GM12878 (cell line): Measurements from ENCODE around the gene SLC12A6. TPM values are rescaled to one million over a fixed set of nuclear protein-coding genes. Genes with fewer than 3 reads are reported as not detected.
A peak's percentile ranks its signal among the peaks of the same experiment; 100 is the strongest.

Source experiments
- ASH2L ChIP-seq: fragments of 300-600, 200-600 bp; sonication (generic); IDR thresholded peaks from 2 replicates; pipeline ENCODE4 v1.6.1; 2017; ENCODE audit warnings: low read depth, mild to moderate bottlenecking, borderline replicate concordance
- BCL3 ChIP-seq: IDR thresholded peaks from 2 replicates; pipeline ENCODE4 v1.6.1; 2011; ENCODE audit warnings: borderline replicate concordance, low read depth, mild to moderate bottlenecking, moderate library complexity, low read length; ENCODE audit not compliant: insufficient read depth, poor library complexity, severe bottlenecking
- CEBPB ChIP-seq, 2 experiments: fragments of 150-350 bp in 1 of 2; IDR thresholded peaks; 2 replicates each; pipeline ENCODE4 v1.6.1; 2012 to 2014; ENCODE audit warnings: low read depth in 2 of 2, low read length in 2 of 2, borderline replicate concordance in 1 of 2, inconsistent platforms in 1 of 2
- ESRRA ChIP-seq: IDR thresholded peaks from 2 replicates; pipeline ENCODE4 v1.6.1; 2012; ENCODE audit warnings: mild to moderate bottlenecking, low read length, improper control_type of control experiment
- IRF3 ChIP-seq: fragments of 450-650 bp; IDR thresholded peaks from 2 replicates; pipeline ENCODE4 v1.6.1; 2014; ENCODE audit warnings: mild to moderate bottlenecking
- LARP7 ChIP-seq: fragments of 450-650 bp; IDR thresholded peaks from 2 replicates; pipeline ENCODE4 v1.6.1; 2017; ENCODE audit warnings: mild to moderate bottlenecking
- RB1 ChIP-seq: fragments of 450-650 bp; formaldehyde crosslinking; IDR thresholded peaks from 2 replicates; pipeline ENCODE4 v1.6.1; 2017; ENCODE audit warnings: mild to moderate bottlenecking, borderline replicate concordance
- SMAD5 ChIP-seq: IDR thresholded peaks from 2 replicates; pipeline ENCODE4 v1.6.1; 2016; ENCODE audit warnings: antibody characterized with exemption, low read depth
- STAT1 ChIP-seq: fragments of 450-650 bp; conservative IDR thresholded peaks from 2 replicates; pipeline ENCODE4 v1.6.1; 2014; ENCODE audit warnings: antibody characterized with exemption, mild to moderate bottlenecking
- SUPT20H ChIP-seq: IDR thresholded peaks from 2 replicates; pipeline ENCODE4 v1.6.1; 2011; ENCODE audit warnings: low read depth, mild to moderate bottlenecking, low read length, moderate library complexity, borderline replicate concordance; ENCODE audit not compliant: control insufficient read depth
- ZBTB4 ChIP-seq: fragments of 450-650 bp; formaldehyde crosslinking; IDR thresholded peaks from 2 replicates; pipeline ENCODE4 v1.4.0; 2022; ENCODE audit warnings: mild to moderate bottlenecking, moderate library complexity
- polyA plus RNA-seq, 11 experiments: library from polyadenylated mRNA; depleted of rRNA in 4 of 11; unstranded in 6 of 11; stranded (reverse) in 5 of 11; fragments of >200 nt; fragmentation: Nextera tagmentation in 4 of 11; fragmentation: Illumina TruSeq in 1 of 11; extraction: Ambion mirVana in 4 of 11; extraction: Trizol in 1 of 11; gene quantifications; 1 replicate in 1 of 11; 2 replicates in 10 of 11; pipeline versions ENCODE4 v1.2.1 to v1.2.3, GENCODE V29; 2011 to 2016; ENCODE audit warnings: inconsistent platforms in 2 of 11, missing spikeins in 2 of 11, low read depth in 1 of 11
- total RNA-seq, 4 experiments: library from RNA; depleted of rRNA in 3 of 4; stranded (reverse); fragments of >200 nt in 3 of 4; fragmentation: Illumina TruSeq in 1 of 4; extraction: Trizol in 1 of 4; gene quantifications; 2 replicates each; pipeline versions ENCODE4 v1.2.1 to v1.2.3, GENCODE V29; 2013 to 2021
- TF ChIP-seq, protein P1 (sequence below): IDR thresholded peaks from 2 replicates; pipeline ENCODE4 v1.6.1; 2012; ENCODE audit warnings: low read depth, low read length, improper control_type of control experiment
- TF ChIP-seq, protein P2 (sequence below): fragments of 450-650 bp; formaldehyde crosslinking; IDR thresholded peaks from 2 replicates; pipeline ENCODE4 v1.4.0; 2020; ENCODE audit warnings: mild to moderate bottlenecking, moderate library complexity

SLC12A6 gene
- total and polyA plus RNA-seq, 10 of the 15 experiments (the other 5 are each of a cell fraction or from before 2014, with no cell fraction given), result 4.7 to 94.4 (median 34.2) TPM

DNA sequence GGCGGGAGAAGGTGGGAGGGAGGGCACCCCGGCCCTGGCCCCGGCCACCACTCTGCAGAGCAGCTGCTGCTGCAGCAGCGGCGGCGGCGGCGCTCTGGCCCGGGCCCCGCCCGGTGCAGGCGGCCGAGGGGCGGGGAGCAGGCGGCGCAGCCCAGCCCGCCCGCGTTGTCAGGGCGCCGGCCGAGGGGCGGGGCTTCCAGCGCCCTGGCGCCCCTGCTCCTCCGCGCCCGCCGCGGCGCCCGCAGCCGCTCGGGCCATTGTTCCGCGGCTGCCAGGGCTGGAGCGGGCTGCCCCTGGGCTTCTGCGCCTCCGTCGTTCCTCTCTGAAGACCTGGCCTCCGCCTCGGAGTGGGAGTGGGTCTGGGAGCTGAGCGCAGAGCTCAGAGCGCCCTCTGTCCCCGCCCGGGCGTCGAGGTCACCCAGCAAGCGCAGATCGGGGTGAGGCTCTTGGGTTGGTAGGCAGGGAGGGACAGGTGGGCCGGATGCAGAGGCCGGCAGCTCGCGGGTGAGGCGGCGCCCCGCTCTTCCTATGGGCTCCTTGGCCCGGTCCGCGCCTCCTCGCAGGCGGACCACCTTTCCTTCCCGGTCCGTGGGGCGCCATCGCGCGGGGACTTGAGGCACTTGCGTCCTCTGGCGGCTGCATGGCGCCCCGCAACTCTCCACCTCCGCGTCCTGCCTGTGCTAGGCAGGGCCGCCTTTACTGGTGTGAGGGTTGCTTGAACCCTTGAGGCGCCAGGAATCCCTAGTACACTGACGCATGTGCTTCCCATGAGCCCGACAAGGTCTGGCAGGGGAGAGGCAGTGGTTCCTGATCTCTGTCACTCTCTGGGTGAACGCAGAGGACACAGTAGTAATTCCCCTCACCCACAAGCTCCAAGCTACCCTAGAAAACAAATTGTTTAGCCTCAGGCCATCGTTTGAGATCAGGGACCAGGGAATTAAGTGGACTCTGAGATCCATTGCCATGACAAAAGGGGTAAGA, 29.8 kb upstream of the SLC12A6 start, which contains the start of gene LPCAT4 (continued):
- TF ChIP-seq, protein P1, sequence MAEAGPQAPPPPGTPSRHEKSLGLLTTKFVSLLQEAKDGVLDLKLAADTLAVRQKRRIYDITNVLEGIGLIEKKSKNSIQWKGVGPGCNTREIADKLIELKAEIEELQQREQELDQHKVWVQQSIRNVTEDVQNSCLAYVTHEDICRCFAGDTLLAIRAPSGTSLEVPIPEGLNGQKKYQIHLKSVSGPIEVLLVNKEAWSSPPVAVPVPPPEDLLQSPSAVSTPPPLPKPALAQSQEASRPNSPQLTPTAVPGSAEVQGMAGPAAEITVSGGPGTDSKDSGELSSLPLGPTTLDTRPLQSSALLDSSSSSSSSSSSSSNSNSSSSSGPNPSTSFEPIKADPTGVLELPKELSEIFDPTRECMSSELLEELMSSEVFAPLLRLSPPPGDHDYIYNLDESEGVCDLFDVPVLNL, result 0 out of 2 replicates have a peak, but pooled peaks have one; percentile 9
- TF ChIP-seq RB1 (peak; percentile 92; the same call in 1 of the 2 replicates), SMAD5 (peak; percentile 49; the same call in 1 of the 2 replicates), ZBTB4 (CRISPR knock-in tag) (no peak), BCL3 (no peak), IRF3 (no peak), CEBPB (IDR thresholded peaks at IDR 0.05; ENCODE audit: borderline replicate concordance in 1 of 2, low read depth in 2 of 2, low read length in 2 of 2) (no peak), LARP7 (peak; percentile 97), ESRRA (no peak), SUPT20H (no peak), STAT1 (0 out of 2 replicates have a peak, but pooled peaks have one; percentile 46), ASH2L (0 out of 2 replicates have a peak, but pooled peaks have one; percentile 23)
- TF ChIP-seq, protein P2, sequence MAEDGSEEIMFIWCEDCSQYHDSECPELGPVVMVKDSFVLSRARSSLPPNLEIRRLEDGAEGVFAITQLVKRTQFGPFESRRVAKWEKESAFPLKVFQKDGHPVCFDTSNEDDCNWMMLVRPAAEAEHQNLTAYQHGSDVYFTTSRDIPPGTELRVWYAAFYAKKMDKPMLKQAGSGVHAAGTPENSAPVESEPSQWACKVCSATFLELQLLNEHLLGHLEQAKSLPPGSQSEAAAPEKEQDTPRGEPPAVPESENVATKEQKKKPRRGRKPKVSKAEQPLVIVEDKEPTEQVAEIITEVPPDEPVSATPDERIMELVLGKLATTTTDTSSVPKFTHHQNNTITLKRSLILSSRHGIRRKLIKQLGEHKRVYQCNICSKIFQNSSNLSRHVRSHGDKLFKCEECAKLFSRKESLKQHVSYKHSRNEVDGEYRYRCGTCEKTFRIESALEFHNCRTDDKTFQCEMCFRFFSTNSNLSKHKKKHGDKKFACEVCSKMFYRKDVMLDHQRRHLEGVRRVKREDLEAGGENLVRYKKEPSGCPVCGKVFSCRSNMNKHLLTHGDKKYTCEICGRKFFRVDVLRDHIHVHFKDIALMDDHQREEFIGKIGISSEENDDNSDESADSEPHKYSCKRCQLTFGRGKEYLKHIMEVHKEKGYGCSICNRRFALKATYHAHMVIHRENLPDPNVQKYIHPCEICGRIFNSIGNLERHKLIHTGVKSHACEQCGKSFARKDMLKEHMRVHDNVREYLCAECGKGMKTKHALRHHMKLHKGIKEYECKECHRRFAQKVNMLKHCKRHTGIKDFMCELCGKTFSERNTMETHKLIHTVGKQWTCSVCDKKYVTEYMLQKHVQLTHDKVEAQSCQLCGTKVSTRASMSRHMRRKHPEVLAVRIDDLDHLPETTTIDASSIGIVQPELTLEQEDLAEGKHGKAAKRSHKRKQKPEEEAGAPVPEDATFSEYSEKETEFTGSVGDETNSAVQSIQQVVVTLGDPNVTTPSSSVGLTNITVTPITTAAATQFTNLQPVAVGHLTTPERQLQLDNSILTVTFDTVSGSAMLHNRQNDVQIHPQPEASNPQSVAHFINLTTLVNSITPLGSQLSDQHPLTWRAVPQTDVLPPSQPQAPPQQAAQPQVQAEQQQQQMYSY (CRISPR knock-in tag), result no peak
